Thoracic aorta (tissue), 2 donors: ENCODE data around the gene MTHFSD. TPM values are rescaled to one million over a fixed set of nuclear protein-coding genes. Genes with fewer than 3 reads are reported as not detected.
"Not testable (repeated sequence)": the region's sequence is repeated elsewhere in the genome, so short reads cannot be mapped to it uniquely, and the experiment has no call there.

Source experiments
- ATAC-seq: fragments of 150-250 bp; one replicate; pipeline ENCODE4 v1.8.0; 2017; ENCODE audit warnings: low read depth; ENCODE audit not compliant: insufficient number of reproducible peaks, low FRiP score
- DNase-seq: peaks from one replicate; pipeline ENCODE4 v3.0.0-alpha.2; 2020; ENCODE audit warnings: low spot score
- H3K27ac ChIP-seq, 2 donors: fragments of 200-600 bp; sonication (generic); 1 replicate in 1 of 2; 2 replicates in 1 of 2; pipeline ENCODE4 v1.5.1; 2016; ENCODE audit warnings: mild to moderate bottlenecking in 2 of 2, moderate library complexity in 2 of 2
- H3K27me3 ChIP-seq: fragments of 200-600 bp; sonication (generic); replicated peaks from 2 replicates; pipeline ENCODE4 v1.6.0; 2016; ENCODE audit warnings: mild to moderate bottlenecking; ENCODE audit not compliant: insufficient read depth
- H3K36me3 ChIP-seq: fragments of 200-600 bp; sonication (generic); one replicate; pipeline ENCODE4 v1.5.1; 2016
- H3K4me1 ChIP-seq, 2 donors: fragments of 200-600 bp; sonication (generic); 1 replicate in 1 of 2; 2 replicates in 1 of 2; pipeline versions ENCODE4 v1.5.1 to v1.6.0; 2016; ENCODE audit warnings: low read depth in 2 of 2, mild to moderate bottlenecking in 1 of 2; ENCODE audit not compliant: control insufficient read depth in 1 of 2
- H3K4me3 ChIP-seq: fragments of 200-600 bp; sonication (generic); 2 replicates; pipeline ENCODE4 v1.5.1; 2016; ENCODE audit warnings: mild to moderate bottlenecking
- H3K9me3 ChIP-seq: fragments of 200-600 bp; sonication (generic); 2 replicates; pipeline ENCODE4 v1.5.1; 2016
- total RNA-seq, 2 donors: library from RNA; depleted of rRNA; stranded (reverse); fragments of >200 nt; gene quantifications; one replicate each; pipeline versions ENCODE4 v1.1.0 to v1.2.3, GENCODE V29; 2016
- TF ChIP-seq, protein P1 (sequence below): fragments of 200-600 bp; sonication (generic); IDR thresholded peaks from one replicate; pipeline ENCODE4 v1.5.1; 2019; ENCODE audit warnings: antibody characterized with exemption

MTHFSD gene
- total RNA-seq, 2 donors from 2014 or later, result 25.0 to 30.8 TPM

GRCh38 chr16:86594721-86595120 lies 39.7 kb upstream of the MTHFSD start:
- no peaks in the 10 kb centered on the region for H3K9me3 ChIP-seq
- H3K4me1 ChIP-seq, result peaks cover 45 to 96% of the 10 kb centered on the region in 2 donors
- ATAC-seq (no peak), DNase-seq (no peak)
- H3K4me3 ChIP-seq, result peak overlapping the region; percentile 38
- H3K27ac ChIP-seq, result peak overlapping the region; percentile 87 to 94
- H3K27me3 ChIP-seq, result no peaks in the 10 kb centered on the region
- H3K36me3 ChIP-seq, result no peaks in the 10 kb centered on the region
- TF ChIP-seq, protein P1, sequence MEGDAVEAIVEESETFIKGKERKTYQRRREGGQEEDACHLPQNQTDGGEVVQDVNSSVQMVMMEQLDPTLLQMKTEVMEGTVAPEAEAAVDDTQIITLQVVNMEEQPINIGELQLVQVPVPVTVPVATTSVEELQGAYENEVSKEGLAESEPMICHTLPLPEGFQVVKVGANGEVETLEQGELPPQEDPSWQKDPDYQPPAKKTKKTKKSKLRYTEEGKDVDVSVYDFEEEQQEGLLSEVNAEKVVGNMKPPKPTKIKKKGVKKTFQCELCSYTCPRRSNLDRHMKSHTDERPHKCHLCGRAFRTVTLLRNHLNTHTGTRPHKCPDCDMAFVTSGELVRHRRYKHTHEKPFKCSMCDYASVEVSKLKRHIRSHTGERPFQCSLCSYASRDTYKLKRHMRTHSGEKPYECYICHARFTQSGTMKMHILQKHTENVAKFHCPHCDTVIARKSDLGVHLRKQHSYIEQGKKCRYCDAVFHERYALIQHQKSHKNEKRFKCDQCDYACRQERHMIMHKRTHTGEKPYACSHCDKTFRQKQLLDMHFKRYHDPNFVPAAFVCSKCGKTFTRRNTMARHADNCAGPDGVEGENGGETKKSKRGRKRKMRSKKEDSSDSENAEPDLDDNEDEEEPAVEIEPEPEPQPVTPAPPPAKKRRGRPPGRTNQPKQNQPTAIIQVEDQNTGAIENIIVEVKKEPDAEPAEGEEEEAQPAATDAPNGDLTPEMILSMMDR, result no peak

DNA sequence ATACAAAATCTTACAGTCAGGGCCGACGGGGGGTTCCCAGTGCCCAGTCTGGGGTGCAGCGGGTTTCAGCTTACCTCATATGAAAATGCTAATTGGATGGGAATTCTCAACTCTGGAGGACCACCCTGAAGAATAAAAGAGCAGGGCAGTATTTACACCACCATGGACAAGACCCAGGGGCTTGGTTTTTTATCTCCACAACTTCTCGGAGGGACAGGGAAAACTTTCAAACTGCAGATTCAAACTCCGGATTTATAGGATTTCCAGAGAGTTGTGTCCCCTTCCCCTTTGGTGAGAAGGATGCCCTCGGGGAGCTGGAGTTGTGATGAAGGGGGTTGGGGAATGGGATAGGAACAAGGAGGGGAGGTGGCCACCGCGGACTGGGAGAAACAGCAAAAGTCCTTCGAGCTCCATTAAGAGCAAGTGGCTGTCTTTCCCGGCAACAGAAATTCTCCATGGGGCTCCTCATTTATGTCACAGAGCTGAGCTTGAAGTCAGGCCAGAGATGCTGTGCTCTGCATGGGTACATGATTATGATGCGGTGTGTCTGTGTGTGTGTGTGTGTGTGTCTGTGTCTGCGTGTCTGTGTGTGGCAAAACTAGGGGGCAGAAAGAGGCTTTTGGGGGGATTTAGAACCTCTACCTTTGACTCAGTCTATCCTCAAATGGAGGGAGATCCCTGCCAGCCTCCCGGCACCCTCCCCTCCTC lies 39.0 kb upstream of the MTHFSD start:
- DNase-seq, result no peak
- no peaks in the 10 kb centered on the region for H3K9me3 ChIP-seq
- peak overlapping the region; percentile 87 to 94 for H3K27ac ChIP-seq
- no peaks in the 10 kb centered on the region for H3K27me3 ChIP-seq
- H3K4me3 ChIP-seq, result peak overlapping the region; percentile 38
- no peak for ATAC-seq
- H3K4me1 ChIP-seq, result peaks cover 49 to 98% of the 10 kb centered on the region in 2 donors
- H3K36me3 ChIP-seq, result no peaks in the 10 kb centered on the region
- TF ChIP-seq, protein P1, result no peak

DNA sequence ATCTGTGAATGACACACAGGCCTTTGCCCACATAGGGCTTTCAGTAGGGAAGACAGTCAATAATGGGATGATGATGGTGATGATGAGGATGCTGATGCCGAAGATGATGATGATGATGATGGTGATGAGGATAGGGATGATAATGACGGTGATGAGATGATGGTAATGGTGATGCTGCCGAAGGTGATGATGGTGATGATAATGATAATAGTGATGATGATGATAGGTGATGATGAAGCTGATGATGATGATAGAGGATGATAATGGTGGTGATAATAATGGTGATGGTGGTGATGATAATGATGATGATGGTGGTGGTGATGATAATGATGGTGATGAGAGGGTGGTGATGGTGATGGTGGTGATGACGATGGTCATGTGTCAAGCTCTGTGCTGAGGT lies 36.2 kb upstream of the MTHFSD start:
- Histone ChIP-seq H3K27me3 (no peaks in the 10 kb centered on the region), H3K27ac (peak overlapping the region; percentile 76 to 91), H3K4me1 (peaks cover 53 to 97% of the 10 kb centered on the region in 2 donors), H3K36me3 (no peaks in the 10 kb centered on the region), H3K9me3 (no peaks in the 10 kb centered on the region), H3K4me3 (no peak overlapping the region)
- TF ChIP-seq, protein P1, result no peak
- DNase-seq (no peak), ATAC-seq (no peak)

GRCh38 chr16:86590501-86591144 lies 35.6 kb upstream of the MTHFSD start:
- no peaks in the 10 kb centered on the region for H3K36me3 ChIP-seq
- H3K27me3 ChIP-seq, result no peaks in the 10 kb centered on the region
- H3K9me3 ChIP-seq, result no peaks in the 10 kb centered on the region
- peaks cover 49 to 96% of the 10 kb centered on the region in 2 donors for H3K4me1 ChIP-seq
- TF ChIP-seq, protein P1, result no peak
- DNase-seq, result no peak
- ATAC-seq, result peak; percentile 56
- H3K4me3 ChIP-seq, result no peak overlapping the region
- H3K27ac ChIP-seq, result peak overlapping the region; percentile 76 to 91

DNA sequence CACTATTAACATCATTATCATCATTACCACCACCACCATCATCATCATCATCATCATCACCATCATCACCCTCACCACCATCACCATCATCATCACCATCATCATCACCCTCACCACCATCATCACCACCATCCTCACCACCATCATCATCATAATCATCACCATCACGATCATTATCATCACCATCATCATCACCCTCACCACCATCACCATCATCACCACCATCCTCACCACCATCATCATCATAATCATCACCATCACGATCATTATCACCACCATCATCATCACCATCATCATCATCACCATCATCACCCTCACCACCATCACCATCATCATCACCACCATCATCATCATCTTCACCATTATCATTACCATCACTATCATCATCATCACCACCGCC lies 32.9 kb upstream of the MTHFSD start:
- not testable (repeated sequence) for H3K4me3 ChIP-seq, H3K36me3 ChIP-seq, H3K27me3 ChIP-seq, DNase-seq, ATAC-seq, H3K9me3 ChIP-seq
- Histone ChIP-seq H3K27ac (peak overlapping the region; percentile 76 to 91), H3K4me1 (peaks cover 49 to 97% of the 10 kb centered on the region in 2 donors)
